ENCODE data around the gene ZW10. TPM values are rescaled to one million over a fixed set of nuclear protein-coding genes. Genes with fewer than 3 reads are reported as not detected.
A peak's percentile ranks its signal among the peaks of the same experiment; 100 is the strongest.

ZW10 gene
- total and polyA plus RNA-seq, 2 of the 13 experiments (the other 11 are each of a cell fraction or from before 2014, with no cell fraction given), result 5.8 to 31.3 TPM

GRCh38 chr11:113806406-113806805 is 32.9 kb upstream of the ZW10 start:
- Histone ChIP-seq H3K36me3 (replicated peaks in 1 of 2; ENCODE audit: control insufficient read depth in 1 of 2, insufficient read depth in 2 of 2, low read length in 2 of 2) (peaks cover 11 to 69% of the 10 kb centered on the region in 2 experiments), H3K4me2 (ENCODE audit: low read depth, low read length) (no peak overlapping the region), H3K4me1 (ENCODE audit: insufficient read depth, low read length) (peaks cover 9% of the 10 kb centered on the region; the same call in 1 of the 2 replicates), H2AFZ (ENCODE audit: low read length) (no peak overlapping the region), H3K79me2 (ENCODE audit: insufficient read depth, low read length) (no peaks in the 10 kb centered on the region), H4K20me1 (ENCODE audit: insufficient read depth, low read length) (no peaks in the 10 kb centered on the region), H3K27me3 (ENCODE audit: control insufficient read depth in 1 of 2, insufficient read depth in 2 of 2, low read length in 2 of 2) (no peaks in the 10 kb centered on the region), H3K9me3 (ENCODE audit: low read length) (no peaks in the 10 kb centered on the region), H3K4me3 (replicated peaks in 1 of 3; ENCODE audit: insufficient read depth in 1 of 3, low read depth in 2 of 3, low read length in 3 of 3) (no peak overlapping the region), H3K9ac (ENCODE audit: insufficient read depth, low read depth, low read length) (no peak overlapping the region), H3K27ac (ENCODE audit: extremely low read length, insufficient read depth, low read length) (no peak overlapping the region)
- BruUV-seq (replicated peaks), result no TSS peak
- POLR2A ChIA-PET, result no interaction called here
- CTCF ChIA-PET (ENCODE audit: low intra/inter-chr PET ratio, low total read pairs), result interaction anchor here (1.4 to 1.7 kb wide), 2 partner anchors 455 to 456 kb away, joined by 4 to 5 read pairs; no protein-coding TSS in a partner anchor
- DNase-seq (ENCODE audit: low spot score) (peak; percentile 64), ATAC-seq (peak; percentile 100), FAIRE-seq (peak; percentile 64)
- intact Hi-C loops (cut with micrococcal nuclease; ENCODE audit: unreplicated experiment), result loop anchor here (1.0 to 5.0 kb wide), 3 partner anchors 66 to 455 kb away; no protein-coding TSS in a partner anchor
- in situ Hi-C loops (cut with HindIII; ENCODE audit: extremely low pct_ligation_motif_present, low pct_unique_long_range_greater_than_20kb), result loop anchor here (25.0 kb wide), 1 partner anchor 456 kb away; no protein-coding TSS in a partner anchor
- WGBS (ENCODE audit: low lambda C conversion rate), result 84% methylated on average over 2 of the region's 2 CpGs
- no peak for TF ChIP-seq EED (CRISPR knock-in tag; IDR thresholded peaks at IDR 0.05)
- no peak for TF ChIP-seq YEATS4 (CRISPR knock-in tag; IDR thresholded peaks at IDR 0.05; ENCODE audit: borderline replicate concordance)
- TF ChIP-seq ZNF629 (CRISPR knock-in tag; conservative IDR thresholded peaks at IDR 0.05), result peak; percentile 46; the same call in 1 of the 2 replicates
- TF ChIP-seq JUN (CRISPR knock-in tag; IDR thresholded peaks at IDR 0.05), result no peak
- TF ChIP-seq HMG20B (CRISPR knock-in tag; conservative IDR thresholded peaks at IDR 0.05), result no peak
- TF ChIP-seq ZNF75D (CRISPR knock-in tag; IDR thresholded peaks at IDR 0.05; ENCODE audit: borderline replicate concordance), result no peak
- no peak for TF ChIP-seq ZNF12 (CRISPR knock-in tag; IDR thresholded peaks at IDR 0.05)
- TF ChIP-seq ZNF776 (CRISPR knock-in tag; IDR thresholded peaks at IDR 0.05), result no peak
- TF ChIP-seq SKI (IDR thresholded peaks at IDR 0.05; ENCODE audit: partially characterized antibody), result no peak
- TF ChIP-seq NR1H2 (CRISPR knock-in tag; IDR thresholded peaks at IDR 0.05; ENCODE audit: borderline replicate concordance, low read depth), result no peak
- TF ChIP-seq ZNF205 (CRISPR knock-in tag; IDR thresholded peaks at IDR 0.05), result no peak
- no peak for TF ChIP-seq KLF13 (CRISPR knock-in tag; IDR thresholded peaks at IDR 0.05)
- no peak for TF ChIP-seq NFYB (CRISPR knock-in tag; IDR thresholded peaks at IDR 0.05)
- no peak for TF ChIP-seq ZNF30 (CRISPR knock-in tag; IDR thresholded peaks at IDR 0.05)
- TF ChIP-seq ZNF275 (CRISPR knock-in tag; IDR thresholded peaks at IDR 0.05; ENCODE audit: borderline replicate concordance), result no peak
- TF ChIP-seq SMAD9 (CRISPR knock-in tag; IDR thresholded peaks at IDR 0.05), result no peak
- TF ChIP-seq DZIP1 (CRISPR knock-in tag; IDR thresholded peaks at IDR 0.05), result no peak
- TF ChIP-seq ARID5B (CRISPR knock-in tag; IDR thresholded peaks at IDR 0.05), result no peak
- no peak for TF ChIP-seq TBX3 (IDR thresholded peaks at IDR 0.05; ENCODE audit: borderline replicate concordance)

Data from HepG2 (cell line).